ENCODE data around the gene FXYD4.
"Not testable (repeated sequence)": the region's sequence is repeated elsewhere in the genome, so short reads cannot be mapped to it uniquely, and the experiment has no call there.

DNA sequence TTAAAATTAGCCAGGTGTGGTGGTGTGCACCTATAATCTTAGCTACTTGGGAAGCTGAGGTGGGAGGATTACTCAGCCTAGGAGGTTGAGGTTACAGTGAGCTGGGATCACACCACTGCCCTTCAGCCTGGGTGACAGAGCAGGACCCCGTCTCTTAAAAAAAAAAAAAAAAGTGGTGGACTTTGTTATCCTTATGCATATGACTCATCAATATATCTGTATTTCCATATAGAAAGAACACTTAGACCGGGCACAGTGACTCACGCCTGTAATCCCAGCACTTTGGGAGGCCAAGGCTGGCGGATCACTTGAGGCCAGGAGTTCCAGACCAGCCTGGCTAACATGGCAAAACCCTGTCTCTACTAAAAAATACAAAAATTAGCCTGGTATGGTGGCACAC lies 50.5 kb downstream of the FXYD4 start:
- TF ChIP-seq, protein P1, sequence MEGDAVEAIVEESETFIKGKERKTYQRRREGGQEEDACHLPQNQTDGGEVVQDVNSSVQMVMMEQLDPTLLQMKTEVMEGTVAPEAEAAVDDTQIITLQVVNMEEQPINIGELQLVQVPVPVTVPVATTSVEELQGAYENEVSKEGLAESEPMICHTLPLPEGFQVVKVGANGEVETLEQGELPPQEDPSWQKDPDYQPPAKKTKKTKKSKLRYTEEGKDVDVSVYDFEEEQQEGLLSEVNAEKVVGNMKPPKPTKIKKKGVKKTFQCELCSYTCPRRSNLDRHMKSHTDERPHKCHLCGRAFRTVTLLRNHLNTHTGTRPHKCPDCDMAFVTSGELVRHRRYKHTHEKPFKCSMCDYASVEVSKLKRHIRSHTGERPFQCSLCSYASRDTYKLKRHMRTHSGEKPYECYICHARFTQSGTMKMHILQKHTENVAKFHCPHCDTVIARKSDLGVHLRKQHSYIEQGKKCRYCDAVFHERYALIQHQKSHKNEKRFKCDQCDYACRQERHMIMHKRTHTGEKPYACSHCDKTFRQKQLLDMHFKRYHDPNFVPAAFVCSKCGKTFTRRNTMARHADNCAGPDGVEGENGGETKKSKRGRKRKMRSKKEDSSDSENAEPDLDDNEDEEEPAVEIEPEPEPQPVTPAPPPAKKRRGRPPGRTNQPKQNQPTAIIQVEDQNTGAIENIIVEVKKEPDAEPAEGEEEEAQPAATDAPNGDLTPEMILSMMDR (IDR thresholded peaks at IDR 0.05): not testable (repeated sequence)
- TF ChIP-seq EP300, POLR2A, POLR2AphosphoS5 (IDR thresholded peaks at IDR 0.05): not testable (repeated sequence)

All from sigmoid colon (tissue), 4 donors.